ENCODE measurements around the gene VPS50.

VPS50 gene

GRCh38 chr7:93409324-93409723 lies 177.2 kb downstream of the VPS50 start:
- DNase-seq (ENCODE audit: low read depth, low spot score) = no peak

Data from brain pericyte (primary cell).